Measurements from ENCODE around the gene CMTM5. TPM values are rescaled to one million over a fixed set of nuclear protein-coding genes. Genes with fewer than 3 reads are reported as not detected.

Gene CMTM5
- total RNA-seq, 1 experiment from 2014 or later, result not detected

- CTCF ChIA-PET, result interaction anchor here (1.0 to 1.6 kb wide), 2 partner anchors 9 to 16 kb away, joined by 3 to 8 read pairs; partner anchors contain the start of gene SLC22A17
- Histone ChIP-seq H3K36me3 (ENCODE audit: control insufficient read depth, insufficient read depth, low read length) (no peaks in the 10 kb centered on the region), H3K4me3 (ENCODE audit: low read depth, low read length) (no peak overlapping the region), H3K27me3 (replicated peaks; ENCODE audit: control insufficient read depth, insufficient read depth, low read length) (no peaks in the 10 kb centered on the region), H3K9me3 (no peaks in the 10 kb centered on the region), H3K4me1 (no peaks in the 10 kb centered on the region)
- H3K4me3 Mint-ChIP-seq (ENCODE audit: unreplicated experiment), result no peak overlapping the region
- H3K4me1 Mint-ChIP-seq (ENCODE audit: low read depth, unreplicated experiment), result no peaks in the 10 kb centered on the region
- no peak for TF ChIP-seq CTCF (IDR thresholded peaks at IDR 0.05; ENCODE audit: insufficient read depth in 1 of 2, low read depth in 1 of 2, low read length in 1 of 2, severe bottlenecking in 1 of 2, unreplicated experiment in 1 of 2)
- no peak overlapping the region for H3K27ac Mint-ChIP-seq (ENCODE audit: unreplicated experiment)
- no peaks in the 10 kb centered on the region for H3K27me3 Mint-ChIP-seq (ENCODE audit: insufficient read depth, unreplicated experiment)
- peaks cover 4% of the 10 kb centered on the region for H3K36me3 Mint-ChIP-seq (ENCODE audit: insufficient read depth, unreplicated experiment)
- POLR2A ChIA-PET, result no interaction called here
- DNase-seq, result no peak
- BruUV-seq (replicated peaks), result no TSS peak
- no peaks in the 10 kb centered on the region for H3K9me3 Mint-ChIP-seq (ENCODE audit: unreplicated experiment)
- intact Hi-C loops (cut with micrococcal nuclease; ENCODE audit: unreplicated experiment), result loop anchor here (1.0 kb wide), 1 partner anchor 33 kb away; no protein-coding TSS in a partner anchor
Observed at GRCh38 chr14:23361763-23362162, 15.1 kb upstream of the CMTM5 start.

GRCh38 chr14:23362200-23362599 lies 14.6 kb upstream of the CMTM5 start:
- Histone ChIP-seq H3K4me1 (no peaks in the 10 kb centered on the region), H3K27me3 (replicated peaks; ENCODE audit: control insufficient read depth, insufficient read depth, low read length) (no peaks in the 10 kb centered on the region), H3K4me3 (ENCODE audit: low read depth, low read length) (no peak overlapping the region), H3K36me3 (ENCODE audit: control insufficient read depth, insufficient read depth, low read length) (no peaks in the 10 kb centered on the region), H3K9me3 (no peaks in the 10 kb centered on the region)
- Mint-ChIP-seq H3K27me3 (ENCODE audit: insufficient read depth, unreplicated experiment) (no peaks in the 10 kb centered on the region), H3K9me3 (ENCODE audit: unreplicated experiment) (no peaks in the 10 kb centered on the region), H3K4me3 (ENCODE audit: unreplicated experiment) (no peak overlapping the region), H3K4me1 (ENCODE audit: low read depth, unreplicated experiment) (no peaks in the 10 kb centered on the region), H3K36me3 (ENCODE audit: insufficient read depth, unreplicated experiment) (peaks cover 6% of the 10 kb centered on the region), H3K27ac (ENCODE audit: unreplicated experiment) (no peak overlapping the region)
- BruUV-seq (replicated peaks), result no TSS peak
- CTCF ChIA-PET, result interaction anchor here (1.0 kb wide), 1 partner anchor 10 kb away, joined by 3 read pairs; the partner anchor contains the start of gene SLC22A17
- POLR2A ChIA-PET, result no interaction called here
- intact Hi-C loops (cut with micrococcal nuclease; ENCODE audit: unreplicated experiment), result loop anchor here (1.0 kb wide), 1 partner anchor 34 kb away; no protein-coding TSS in a partner anchor
- DNase-seq, result peak in 1 of 2 experiments; percentile 31
- TF ChIP-seq CTCF (IDR thresholded peaks at IDR 0.05; ENCODE audit: insufficient read depth in 1 of 2, low read depth in 1 of 2, low read length in 1 of 2, severe bottlenecking in 1 of 2, unreplicated experiment in 1 of 2), result peak in 1 of 2 experiments; percentile 44

- Histone ChIP-seq H3K4me1 (no peaks in the 10 kb centered on the region), H3K9me3 (no peaks in the 10 kb centered on the region), H3K36me3 (ENCODE audit: control insufficient read depth, insufficient read depth, low read length) (no peaks in the 10 kb centered on the region), H3K4me3 (ENCODE audit: low read depth, low read length) (no peak overlapping the region), H3K27me3 (replicated peaks; ENCODE audit: control insufficient read depth, insufficient read depth, low read length) (no peaks in the 10 kb centered on the region)
- no peak for TF ChIP-seq CTCF (IDR thresholded peaks at IDR 0.05; ENCODE audit: insufficient read depth in 1 of 2, low read depth in 1 of 2, low read length in 1 of 2, severe bottlenecking in 1 of 2, unreplicated experiment in 1 of 2)
- peak overlapping the region; percentile 20 for H3K4me3 Mint-ChIP-seq (ENCODE audit: unreplicated experiment)
- DNase-seq, result peak in 1 of 2 experiments; percentile 23
- CTCF ChIA-PET, result no interaction called here
- POLR2A ChIA-PET, result no interaction called here
- H3K27ac Mint-ChIP-seq (ENCODE audit: unreplicated experiment), result no peak overlapping the region
- no peaks in the 10 kb centered on the region for H3K4me1 Mint-ChIP-seq (ENCODE audit: low read depth, unreplicated experiment)
- BruUV-seq (replicated peaks), result no TSS peak
- peaks cover 6% of the 10 kb centered on the region for H3K36me3 Mint-ChIP-seq (ENCODE audit: insufficient read depth, unreplicated experiment)
- no peaks in the 10 kb centered on the region for H3K9me3 Mint-ChIP-seq (ENCODE audit: unreplicated experiment)
- intact Hi-C loops (cut with micrococcal nuclease; ENCODE audit: unreplicated experiment), result no loop called here
- no peaks in the 10 kb centered on the region for H3K27me3 Mint-ChIP-seq (ENCODE audit: insufficient read depth, unreplicated experiment)
Observed at GRCh38 chr14:23364164-23365035, 12.4 kb upstream of the CMTM5 start.
